Activated CD4-positive, alpha-beta memory T cell treated with anti-CD3 and anti-CD28 coated beads for 36 hours (primary cell): ENCODE measurements around the gene ADCY7. TPM values are rescaled to one million over a fixed set of nuclear protein-coding genes. Genes with fewer than 3 reads are reported as not detected.

Source experiments
- CTCF ChIA-PET: fragments of 350-600 bp; sonication (Branson Sonifier 250); formaldehyde crosslinking; loops from one replicate; lab custom pipeline; 2021; ENCODE audit warnings: antibody characterized with exemption, inconsistent platforms; lab: Charles Lee
- POLR2A ChIA-PET: fragments of 350-600 bp; sonication (Branson Sonifier 250); formaldehyde crosslinking; loops from one replicate; lab custom pipeline; 2021; ENCODE audit warnings: antibody characterized with exemption; lab: Charles Lee
- DNase-seq: peaks from one replicate; pipeline ENCODE4 v3.0.0-alpha.2; 2020
- H3K27ac Mint-ChIP-seq: one replicate; pipeline ENCODE4 v1.8.0; 2021; ENCODE audit warnings: mixed read lengths
- H3K27me3 Mint-ChIP-seq: one replicate; pipeline ENCODE4 v1.8.0; 2021; ENCODE audit warnings: mixed read lengths
- H3K36me3 Mint-ChIP-seq: one replicate; pipeline ENCODE4 v1.8.0; 2021; ENCODE audit warnings: mixed read lengths
- H3K4me1 Mint-ChIP-seq: one replicate; pipeline ENCODE4 v1.8.0; 2021; ENCODE audit warnings: low read depth, mixed read lengths
- H3K4me3 Mint-ChIP-seq: one replicate; pipeline ENCODE4 v1.8.0; 2021; ENCODE audit warnings: mild to moderate bottlenecking, mixed read lengths
- H3K9me3 Mint-ChIP-seq: one replicate; pipeline ENCODE4 v1.8.0; 2021; ENCODE audit warnings: mixed read lengths
- intact Hi-C: fragments of 100-400 bp; cut with micrococcal nuclease; formaldehyde crosslinking; loops from one replicate; pipeline ENCODE4 v1.15.1; 2023
- total RNA-seq, 2 experiments: library from RNA; stranded (reverse); gene quantifications; one replicate each; pipeline ENCODE4 v1.2.3, GENCODE V29; 2021

Gene ADCY7
- total RNA-seq, 2 experiments from 2014 or later: 100.0 to 107 TPM

GRCh38 chr16:50293994-50294855, 27.9 kb downstream of the ADCY7 start:
- Mint-ChIP-seq H3K4me1 (no peaks in the 10 kb centered on the region), H3K27ac (no peak overlapping the region), H3K27me3 (no peaks in the 10 kb centered on the region), H3K9me3 (no peaks in the 10 kb centered on the region), H3K4me3 (no peak overlapping the region), H3K36me3 (peaks cover 30% of the 10 kb centered on the region)
- DNase-seq: no peak
- intact Hi-C loops: no loop called here
- CTCF ChIA-PET: interaction anchor here (0.6 to 1.1 kb wide), 3 partner anchors 9 to 60 kb away, joined by 3 read pairs; no protein-coding TSS in a partner anchor
- POLR2A ChIA-PET: no interaction called here

- H3K27ac Mint-ChIP-seq: no peak overlapping the region
- no peaks in the 10 kb centered on the region for H3K9me3 Mint-ChIP-seq
- no peaks in the 10 kb centered on the region for H3K27me3 Mint-ChIP-seq
- peaks cover 29% of the 10 kb centered on the region for H3K36me3 Mint-ChIP-seq
- intact Hi-C loops: no loop called here
- ChIA-PET POLR2A (no interaction called here), CTCF (interaction anchor here (0.6 kb wide), 1 partner anchor 44 kb away, joined by 3 read pairs; no protein-coding TSS in a partner anchor)
- DNase-seq: no peak
- no peaks in the 10 kb centered on the region for H3K4me1 Mint-ChIP-seq
- no peak overlapping the region for H3K4me3 Mint-ChIP-seq
Observed at GRCh38 chr16:50294955-50295354, 28.6 kb downstream of the ADCY7 start.

- CTCF ChIA-PET: no interaction called here
- intact Hi-C loops: no loop called here
- peak overlapping the region; percentile 6 for H3K27ac Mint-ChIP-seq
Observed at GRCh38 chr16:50295541-50296132, 29.3 kb downstream of the ADCY7 start.

GRCh38 chr16:50296807-50297206, 30.5 kb downstream of the ADCY7 start:
- H3K36me3 Mint-ChIP-seq: peaks cover 30% of the 10 kb centered on the region
- H3K4me3 Mint-ChIP-seq: no peak overlapping the region
- DNase-seq: no peak
- H3K4me1 Mint-ChIP-seq: no peaks in the 10 kb centered on the region
- no peaks in the 10 kb centered on the region for H3K9me3 Mint-ChIP-seq
- no peaks in the 10 kb centered on the region for H3K27me3 Mint-ChIP-seq
- POLR2A ChIA-PET: no interaction called here
- intact Hi-C loops: no loop called here
- CTCF ChIA-PET: interaction anchor here (0.6 kb wide), 1 partner anchor 20 kb away, joined by 4 read pairs; no protein-coding TSS in a partner anchor
- no peak overlapping the region for H3K27ac Mint-ChIP-seq

More at GRCh38 chr16:50295541-50296132, 29.3 kb downstream of the ADCY7 start:
- Mint-ChIP-seq H3K4me1 (no peaks in the 10 kb centered on the region), H3K27me3 (no peaks in the 10 kb centered on the region), H3K9me3 (no peaks in the 10 kb centered on the region), H3K4me3 (no peak overlapping the region), H3K36me3 (peaks cover 26% of the 10 kb centered on the region)
- DNase-seq: no peak
- POLR2A ChIA-PET: no interaction called here

- no peaks in the 10 kb centered on the region for H3K9me3 Mint-ChIP-seq
- intact Hi-C loops: no loop called here
- CTCF ChIA-PET: interaction anchor here (0.6 to 1.1 kb wide), 2 partner anchors 21 to 57 kb away, joined by 3 to 4 read pairs; no protein-coding TSS in a partner anchor
- H3K36me3 Mint-ChIP-seq: peaks cover 32% of the 10 kb centered on the region
- H3K27me3 Mint-ChIP-seq: no peaks in the 10 kb centered on the region
- H3K4me1 Mint-ChIP-seq: no peaks in the 10 kb centered on the region
- H3K4me3 Mint-ChIP-seq: no peak overlapping the region
- POLR2A ChIA-PET: interaction anchor here (1.2 kb wide), 1 partner anchor 11 kb away, joined by 3 read pairs; no protein-coding TSS in a partner anchor
- DNase-seq: no peak
- no peak overlapping the region for H3K27ac Mint-ChIP-seq
Observed at GRCh38 chr16:50297301-50298074, 31.1 kb downstream of the ADCY7 start.

- ChIA-PET CTCF (interaction anchor here (1.1 kb wide), 1 partner anchor 56 kb away, joined by 3 read pairs; no protein-coding TSS in a partner anchor), POLR2A (interaction anchor here (1.2 kb wide), 1 partner anchor 10 kb away, joined by 3 read pairs; no protein-coding TSS in a partner anchor)
- peaks cover 36% of the 10 kb centered on the region for H3K36me3 Mint-ChIP-seq
- H3K27ac Mint-ChIP-seq: no peak overlapping the region
- intact Hi-C loops: no loop called here
- no peaks in the 10 kb centered on the region for H3K9me3 Mint-ChIP-seq
- H3K4me1 Mint-ChIP-seq: no peaks in the 10 kb centered on the region
- H3K27me3 Mint-ChIP-seq: no peaks in the 10 kb centered on the region
- no peak overlapping the region for H3K4me3 Mint-ChIP-seq
- no peak for DNase-seq
Observed at GRCh38 chr16:50298075-50298460, 31.7 kb downstream of the ADCY7 start.

- intact Hi-C loops: no loop called here
- DNase-seq: no peak
- Mint-ChIP-seq H3K36me3 (peaks cover 34% of the 10 kb centered on the region), H3K27me3 (no peaks in the 10 kb centered on the region), H3K4me1 (no peaks in the 10 kb centered on the region), H3K9me3 (no peaks in the 10 kb centered on the region), H3K27ac (no peak overlapping the region), H3K4me3 (no peak overlapping the region)
- ChIA-PET POLR2A (interaction anchor here (1.2 kb wide), 1 partner anchor 9 kb away, joined by 3 read pairs; no protein-coding TSS in a partner anchor), CTCF (interaction anchor here (1.1 kb wide), 1 partner anchor 56 kb away, joined by 3 read pairs; no protein-coding TSS in a partner anchor)
Observed at GRCh38 chr16:50298591-50299507, 32.5 kb downstream of the ADCY7 start.

- H3K27me3 Mint-ChIP-seq: no peaks in the 10 kb centered on the region
- H3K9me3 Mint-ChIP-seq: no peaks in the 10 kb centered on the region
- POLR2A ChIA-PET: no interaction called here
- CTCF ChIA-PET: no interaction called here
- H3K4me3 Mint-ChIP-seq: no peak overlapping the region
- no peak overlapping the region for H3K27ac Mint-ChIP-seq
- peaks cover 31% of the 10 kb centered on the region for H3K36me3 Mint-ChIP-seq
- intact Hi-C loops: no loop called here
- no peaks in the 10 kb centered on the region for H3K4me1 Mint-ChIP-seq
- DNase-seq: no peak
Observed at GRCh38 chr16:50299508-50300105, 33.3 kb downstream of the ADCY7 start.

GRCh38 chr16:50300942-50301625, 34.7 kb downstream of the ADCY7 start:
- no peak for DNase-seq
- CTCF ChIA-PET: no interaction called here
- POLR2A ChIA-PET: interaction anchor here (1.1 kb wide), 1 partner anchor 15 kb away, joined by 3 read pairs; no protein-coding TSS in a partner anchor
- H3K36me3 Mint-ChIP-seq: peaks cover 26% of the 10 kb centered on the region
- no peaks in the 10 kb centered on the region for H3K27me3 Mint-ChIP-seq
- H3K27ac Mint-ChIP-seq: no peak overlapping the region
- H3K4me1 Mint-ChIP-seq: no peaks in the 10 kb centered on the region
- no peak overlapping the region for H3K4me3 Mint-ChIP-seq
- intact Hi-C loops: no loop called here
- no peaks in the 10 kb centered on the region for H3K9me3 Mint-ChIP-seq
